Endometrium (tissue), 2 donors: ENCODE measurements around the gene SORCS2.

Source experiments
- FAIRE-seq: peaks from 2 replicates; lab custom pipeline; 2012; peaks lifted over from hg19 to GRCh38; lab: Jason Lieb, UNC
- donor health status: control.
- donor health status: control.

SORCS2 gene

DNA sequence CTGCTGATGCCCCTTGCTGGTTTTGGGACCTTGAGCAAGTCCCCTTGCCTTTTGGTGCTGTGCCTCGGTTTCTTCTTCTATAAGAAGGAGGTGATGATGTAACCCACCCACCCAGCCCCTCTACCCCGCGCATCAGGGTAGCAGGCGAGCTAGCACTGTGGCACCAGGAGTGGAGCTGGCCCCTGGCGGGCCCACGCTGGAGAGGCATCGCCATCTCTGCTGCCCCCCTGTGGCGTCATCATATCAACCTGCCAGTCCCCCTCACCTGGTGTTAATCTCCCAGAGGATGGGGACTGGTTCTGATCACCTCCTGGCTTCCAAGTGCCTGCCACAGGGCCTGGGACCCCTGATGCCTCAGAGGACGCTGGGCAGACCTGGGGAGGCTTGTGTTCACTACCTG, 6.3 kb upstream of the SORCS2 start:
- no peak for FAIRE-seq

DNA sequence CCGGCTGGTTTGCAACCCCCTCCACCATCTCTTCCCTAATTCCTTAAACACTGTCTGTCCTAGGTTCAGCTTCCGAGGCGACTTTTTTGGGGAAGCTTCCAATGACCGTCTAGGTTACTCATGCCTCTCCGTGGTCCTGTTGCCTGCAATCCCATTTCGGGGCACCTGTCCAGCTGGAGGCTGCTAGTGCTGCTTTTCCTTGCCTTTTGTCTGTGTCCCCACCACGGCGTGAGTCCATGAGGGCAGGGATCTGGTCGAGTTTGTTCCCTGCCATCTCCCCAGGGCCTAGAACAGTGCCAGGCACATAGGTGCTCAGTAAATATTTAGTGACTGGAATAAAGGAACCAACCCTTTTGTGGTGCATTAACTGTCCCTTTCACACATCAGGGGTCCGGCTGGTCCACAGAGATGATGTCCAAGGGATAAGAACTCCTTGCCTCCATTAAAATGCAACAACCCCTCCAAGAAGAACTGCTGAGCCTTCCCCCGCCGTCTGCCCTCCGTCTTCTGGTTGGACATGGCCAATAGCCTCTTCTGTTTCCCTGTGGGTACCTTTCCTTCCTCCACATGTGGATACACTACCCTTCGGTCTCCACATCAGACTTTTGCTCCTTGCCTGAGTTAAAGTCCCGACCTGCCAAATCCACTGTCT, 5.7 kb upstream of the SORCS2 start:
- FAIRE-seq: no peak

DNA sequence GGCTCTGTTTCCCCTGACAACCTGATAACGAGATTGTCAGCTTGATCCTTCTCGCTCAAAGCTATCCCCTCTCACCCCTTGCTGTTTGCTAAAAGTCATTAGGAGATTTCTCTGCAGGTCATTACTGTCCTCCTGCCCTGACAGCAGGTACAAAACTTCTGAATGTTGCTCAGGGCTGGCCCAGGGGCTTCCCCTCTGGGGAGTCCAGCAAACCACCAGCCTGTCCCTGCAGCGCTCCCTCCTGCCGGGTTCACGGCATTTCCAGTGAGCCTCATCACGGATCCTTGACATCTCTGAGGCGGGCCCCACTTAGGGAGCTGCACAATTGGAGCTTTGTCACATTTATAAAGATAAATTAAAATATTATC, 5.2 kb upstream of the SORCS2 start:
- no peak for FAIRE-seq

DNA sequence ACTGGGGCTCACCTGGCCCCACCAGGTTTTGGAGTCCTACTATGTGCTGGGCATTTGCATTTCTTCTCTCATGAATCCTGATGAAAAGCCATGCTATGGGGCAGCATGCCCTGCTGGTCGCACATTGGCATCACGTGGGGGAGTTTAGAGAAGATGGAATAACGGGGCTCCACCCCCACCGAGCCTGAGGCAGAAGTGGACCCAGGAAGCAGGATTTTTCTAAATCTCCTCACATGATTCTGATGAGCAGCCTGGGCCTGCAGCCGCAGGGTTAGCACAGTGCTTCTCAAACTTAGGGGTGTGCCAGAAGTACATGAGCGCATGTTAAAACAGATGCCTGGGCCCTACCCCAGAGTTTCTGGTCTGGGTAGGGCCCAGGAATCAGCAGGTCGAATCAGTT, 4.6 kb upstream of the SORCS2 start:
- FAIRE-seq: no peak

DNA sequence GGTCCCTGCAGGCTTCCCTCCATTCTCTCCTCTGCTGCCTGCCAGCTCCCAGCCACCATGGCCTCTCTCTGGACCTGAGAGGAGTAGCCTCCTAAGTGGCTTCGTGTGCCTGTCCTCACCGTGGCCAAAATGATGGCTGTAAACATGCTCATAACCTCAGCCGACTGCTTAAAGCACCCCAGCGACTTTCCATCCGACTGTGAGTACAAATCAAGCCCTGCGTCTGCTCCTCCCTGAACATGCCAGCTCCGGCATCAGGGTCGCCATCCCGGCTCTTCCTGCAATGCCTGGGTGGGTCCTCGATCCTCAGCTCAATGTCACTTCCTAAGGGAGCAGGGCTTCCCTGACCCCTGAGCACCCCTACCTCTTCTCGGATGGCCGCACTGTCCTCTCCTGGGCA, 3.3 kb upstream of the SORCS2 start:
- FAIRE-seq: no peak

DNA sequence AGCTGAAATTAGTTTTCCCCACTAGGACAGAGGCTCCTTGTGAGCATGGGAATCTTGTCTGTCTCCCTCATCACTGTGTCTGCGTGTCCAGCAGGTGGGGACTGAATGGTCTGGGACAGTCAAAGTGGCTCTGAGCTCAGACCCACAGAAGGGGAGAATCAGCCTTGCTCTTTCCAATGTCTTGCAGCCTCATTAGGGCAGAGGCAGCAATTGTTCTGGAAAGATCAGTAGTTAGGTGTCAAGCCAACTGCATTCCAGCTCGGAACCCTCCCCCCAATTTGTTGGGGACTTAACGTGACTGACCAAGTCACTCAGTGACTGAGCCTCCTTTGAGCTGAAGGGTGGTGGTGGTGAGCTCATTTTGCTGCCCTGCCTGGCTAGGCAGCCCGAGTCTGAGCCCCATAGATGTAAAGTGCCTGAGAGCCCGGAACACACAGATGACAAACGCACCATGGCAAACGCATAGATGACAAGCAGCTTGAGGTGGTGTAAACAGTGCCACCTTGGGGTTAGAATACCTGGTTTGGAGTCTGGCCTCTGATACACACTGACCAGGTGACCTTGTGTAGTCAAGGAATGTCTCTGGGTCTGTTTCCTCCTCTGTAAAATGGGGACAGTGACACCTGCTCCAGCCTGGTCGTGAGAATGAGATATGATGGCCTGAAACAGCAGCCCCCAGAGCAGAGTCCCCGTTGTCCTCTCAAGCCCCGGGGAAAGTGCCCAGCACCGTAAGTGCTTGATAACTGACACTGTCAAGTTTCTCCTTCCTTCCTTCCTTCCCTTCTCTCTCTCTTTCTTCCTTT, 2.7 kb upstream of the SORCS2 start:
- no peak for FAIRE-seq

DNA sequence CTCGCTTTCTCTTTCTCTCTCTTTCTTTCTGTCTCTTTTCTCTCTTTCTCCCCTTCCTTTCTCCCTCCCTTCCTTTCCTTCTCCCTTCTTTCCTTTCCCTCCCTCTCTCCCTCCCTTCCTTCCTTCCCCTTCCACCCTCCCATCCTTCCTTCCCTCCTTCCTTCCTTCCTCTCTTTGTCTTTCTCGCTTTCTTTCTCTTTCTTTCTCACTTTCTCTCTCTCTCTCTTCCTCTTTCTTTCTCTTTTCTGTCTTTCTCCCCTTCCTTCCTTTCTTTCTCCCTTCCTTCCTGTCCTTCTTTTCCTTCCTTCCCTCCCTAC, 2.1 kb upstream of the SORCS2 start:
- FAIRE-seq: no peak

DNA sequence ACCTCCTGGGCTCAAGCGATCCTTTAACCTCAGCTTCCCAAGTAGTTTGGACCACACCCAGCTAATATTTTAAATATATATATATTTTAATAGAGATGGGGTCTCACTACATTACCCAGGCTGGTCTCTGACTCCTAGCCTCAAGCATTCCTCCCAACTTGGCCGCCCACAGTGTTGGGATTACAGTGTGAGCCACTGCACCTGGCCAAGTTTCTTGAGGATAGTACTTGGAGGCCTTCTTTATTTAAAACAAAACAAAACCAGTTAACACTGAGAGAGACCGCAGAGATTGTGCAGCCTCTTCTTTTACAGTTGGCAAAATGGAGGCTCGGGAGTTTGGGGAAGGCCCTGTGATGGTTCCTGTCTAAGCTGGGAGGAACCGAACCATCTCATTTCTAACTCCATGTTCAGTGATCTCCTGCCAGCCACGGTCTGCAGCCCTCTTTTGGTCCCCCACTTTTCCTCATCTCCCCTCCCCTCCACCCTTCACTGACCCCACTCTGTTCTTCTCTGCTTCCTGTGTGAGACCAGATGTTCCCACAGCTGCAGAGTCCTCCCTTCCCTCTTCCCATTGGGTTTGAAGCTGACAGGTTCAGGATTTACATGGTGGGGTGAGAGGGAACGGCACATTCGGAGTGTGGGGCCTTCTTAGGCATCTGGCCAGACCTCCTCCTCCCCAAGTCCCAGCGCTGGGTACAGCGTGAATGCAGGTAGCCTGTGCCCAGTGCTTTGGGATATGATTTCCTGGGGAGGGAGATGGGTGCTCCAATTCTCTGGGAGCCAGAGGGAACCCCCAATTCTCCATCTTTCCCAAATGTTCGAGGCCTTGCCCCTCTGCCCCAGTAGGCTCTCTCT, 1.4 kb upstream of the SORCS2 start:
- FAIRE-seq: no peak

DNA sequence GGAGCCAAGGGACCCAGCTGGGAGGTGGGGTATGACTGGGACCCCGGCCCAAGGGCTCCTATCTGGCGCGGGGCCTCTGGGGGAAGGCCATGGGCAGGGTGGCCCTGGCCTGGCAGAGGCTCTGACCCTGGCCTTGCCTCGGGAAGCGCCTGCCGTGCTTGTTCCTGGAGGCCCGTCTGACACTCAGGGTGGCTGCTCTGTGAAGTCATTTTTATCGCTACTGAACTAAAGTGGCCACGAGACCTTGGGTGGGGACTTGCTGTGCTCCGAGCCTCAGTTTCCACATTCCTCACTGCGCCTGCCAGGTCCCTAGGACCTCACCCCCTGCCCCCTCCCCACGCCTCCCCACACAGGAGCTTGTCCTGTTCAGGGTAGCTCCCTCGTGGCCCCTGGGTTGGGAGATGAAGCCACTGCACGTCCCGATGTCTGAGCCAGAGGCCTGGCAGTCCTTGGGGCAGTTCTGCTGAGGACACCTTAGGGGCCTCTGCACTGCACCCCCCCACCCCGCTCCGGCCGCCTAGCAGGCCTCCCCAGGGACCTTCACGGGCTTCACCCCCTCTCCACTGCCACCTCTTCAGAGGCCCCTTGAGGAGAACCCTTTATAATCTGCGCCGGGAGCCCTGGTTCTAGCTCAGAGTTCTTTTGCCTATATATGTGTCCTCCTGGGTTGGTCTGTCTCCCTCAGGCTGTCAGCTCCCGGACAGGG, 639 bp upstream of the SORCS2 start:
- FAIRE-seq: no peak

DNA sequence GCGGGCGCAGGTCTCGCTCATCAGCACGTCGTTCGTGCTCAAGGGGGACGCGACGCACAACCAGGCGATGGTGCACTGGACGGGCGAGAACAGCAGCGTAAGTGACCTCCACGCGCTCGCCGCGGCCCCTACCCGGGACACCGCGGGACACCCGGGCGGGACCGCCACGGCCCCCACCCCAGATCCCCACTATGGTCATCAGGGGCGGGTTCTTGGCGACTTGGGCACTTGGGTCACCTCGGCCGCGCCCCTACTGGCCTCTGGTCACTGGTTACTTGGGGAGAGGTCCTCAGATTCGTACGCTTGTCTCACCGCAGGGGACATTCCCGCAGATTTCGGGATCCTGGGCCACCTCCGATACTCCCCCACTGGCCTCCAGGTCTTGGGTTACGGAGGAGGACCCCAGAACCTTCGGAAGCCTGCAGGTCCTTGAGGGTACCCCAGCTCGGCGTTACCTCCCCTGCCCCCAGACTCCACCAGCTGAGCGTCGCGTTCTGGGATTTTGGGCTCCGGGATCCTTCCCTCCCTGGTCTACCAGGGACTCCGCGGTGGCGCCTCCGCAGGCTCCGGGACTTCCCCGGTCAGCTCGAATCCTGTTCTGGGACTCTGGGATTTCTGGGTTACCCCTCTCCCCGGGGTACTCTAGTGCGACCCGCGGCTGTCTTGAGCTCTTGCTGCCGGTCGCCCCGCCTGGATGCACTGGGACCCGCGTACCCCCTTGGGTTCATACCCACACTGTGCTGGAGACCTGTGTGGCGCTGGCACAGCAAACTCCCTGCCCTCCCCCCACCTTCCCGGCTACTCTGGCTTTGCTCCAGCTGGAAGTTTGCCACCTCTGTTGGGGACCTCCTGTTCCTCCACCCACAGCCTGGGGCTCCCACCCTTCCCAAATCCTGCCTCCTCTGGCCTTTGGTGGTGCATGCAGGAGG, 956 bp downstream of the SORCS2 start:
- FAIRE-seq: no peak

DNA sequence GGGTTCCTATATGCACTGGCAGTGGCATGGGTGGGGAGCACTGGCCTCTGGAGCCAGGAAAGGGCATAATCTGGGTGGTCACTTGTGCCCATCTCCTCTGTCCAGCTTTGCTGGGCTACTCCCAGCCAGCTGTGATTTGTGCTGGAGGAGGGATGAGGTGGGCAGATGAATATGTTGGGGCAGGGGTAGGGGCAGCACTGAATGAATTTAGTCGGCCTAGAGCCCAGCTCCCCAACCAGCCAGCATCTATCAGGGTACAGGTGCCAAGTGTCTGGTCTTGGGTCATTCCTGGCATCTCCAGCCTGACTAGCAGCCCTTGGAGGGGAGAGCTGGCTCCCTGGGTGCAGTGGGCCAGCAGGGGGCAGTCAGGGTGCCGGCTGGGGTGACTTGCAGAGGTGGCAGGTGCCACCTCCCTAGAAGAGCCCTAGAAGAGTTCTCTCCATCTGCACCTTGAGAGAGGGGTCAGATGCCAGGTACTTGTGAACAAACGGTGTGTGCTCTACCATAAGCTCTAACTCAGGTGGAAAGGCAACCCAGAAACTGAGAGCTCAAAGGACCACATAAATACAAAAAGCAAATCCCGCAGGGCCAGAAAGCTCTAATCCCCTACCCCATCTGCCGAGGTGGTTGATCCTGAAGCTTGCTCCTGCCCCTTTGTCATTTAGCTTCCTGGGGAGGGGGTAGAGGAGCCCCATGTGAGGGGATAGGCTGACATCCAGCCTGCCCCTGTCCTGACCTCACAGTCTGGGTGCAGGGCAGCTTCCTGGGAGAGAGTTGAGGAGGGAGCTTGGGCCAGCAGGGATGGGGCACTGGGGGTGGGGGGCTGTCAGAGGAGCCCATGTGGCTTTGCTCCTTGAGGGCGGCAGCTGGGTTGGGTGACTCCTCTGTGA, 2.2 kb downstream of the SORCS2 start:
- no peak for FAIRE-seq

DNA sequence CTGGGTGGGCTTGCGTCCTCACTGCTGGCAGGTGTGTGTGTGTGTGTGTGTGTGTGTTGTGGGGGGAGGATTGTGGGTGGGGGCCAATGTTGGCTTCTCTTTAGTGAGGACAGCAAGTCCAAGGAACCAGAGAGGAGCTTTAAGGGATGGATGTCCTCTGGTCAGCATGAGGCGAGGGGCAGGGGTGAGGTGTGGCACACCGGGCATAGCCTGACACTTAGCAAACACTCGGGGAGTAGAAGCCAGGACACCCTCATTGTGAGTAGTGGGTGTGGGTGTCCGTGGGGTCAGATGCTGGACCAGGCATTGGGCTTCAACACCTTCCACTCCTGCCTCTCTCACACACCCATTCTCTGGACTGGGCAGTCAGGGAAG, 2.8 kb downstream of the SORCS2 start:
- no peak for FAIRE-seq

DNA sequence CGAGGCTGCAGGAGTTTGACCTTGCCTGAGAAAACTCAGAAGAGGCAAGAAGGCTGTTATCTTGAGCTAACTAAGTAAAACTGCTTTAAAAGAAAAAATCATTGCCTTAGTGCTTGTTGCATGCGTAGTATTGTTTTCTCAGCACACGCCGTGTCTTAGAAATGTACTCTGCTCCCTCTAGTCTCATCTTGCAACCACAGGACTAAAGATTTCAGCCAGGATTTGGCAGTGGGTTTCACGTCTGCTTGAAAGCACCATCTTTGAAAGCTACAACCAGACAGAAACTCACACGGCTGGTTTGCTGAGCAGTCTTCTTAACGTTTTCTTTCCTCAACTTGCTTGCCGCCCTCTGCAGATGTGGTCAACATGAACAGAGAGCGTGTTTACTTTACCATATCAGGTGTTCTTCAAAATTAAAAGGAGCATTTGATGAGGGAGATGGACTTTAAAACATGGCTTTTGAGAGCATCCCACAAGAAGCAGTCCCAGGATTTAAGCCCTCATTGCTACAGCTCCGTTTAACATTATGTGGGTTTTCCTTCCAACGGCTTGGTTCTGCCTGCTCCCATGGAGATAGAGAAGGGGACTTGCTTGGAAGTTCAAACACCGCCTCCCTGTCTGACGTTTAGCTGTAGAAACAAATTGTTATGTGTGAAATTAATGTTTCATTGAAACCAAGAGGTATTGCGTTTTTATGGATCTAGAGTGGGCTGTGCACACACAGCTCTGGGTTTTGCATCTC, 3.4 kb downstream of the SORCS2 start:
- FAIRE-seq: no peak

DNA sequence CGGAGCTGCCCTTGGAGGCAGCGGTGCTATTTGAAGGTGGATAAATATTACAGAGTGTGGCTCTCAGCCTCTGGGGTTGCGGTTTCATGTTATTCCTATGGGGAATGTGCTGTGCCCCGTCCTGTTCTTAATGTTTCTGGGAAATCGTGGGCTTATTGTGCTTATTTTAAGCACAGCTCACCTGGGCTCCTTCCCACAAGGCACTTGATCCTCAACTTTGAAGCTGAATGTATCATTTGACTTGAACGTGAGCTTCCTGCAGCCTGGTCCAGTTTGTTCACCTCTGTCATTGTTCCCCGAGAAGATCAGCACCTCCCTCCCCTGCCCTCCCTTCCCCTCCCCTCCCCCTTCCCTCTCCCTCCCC, 3.9 kb downstream of the SORCS2 start:
- no peak for FAIRE-seq

DNA sequence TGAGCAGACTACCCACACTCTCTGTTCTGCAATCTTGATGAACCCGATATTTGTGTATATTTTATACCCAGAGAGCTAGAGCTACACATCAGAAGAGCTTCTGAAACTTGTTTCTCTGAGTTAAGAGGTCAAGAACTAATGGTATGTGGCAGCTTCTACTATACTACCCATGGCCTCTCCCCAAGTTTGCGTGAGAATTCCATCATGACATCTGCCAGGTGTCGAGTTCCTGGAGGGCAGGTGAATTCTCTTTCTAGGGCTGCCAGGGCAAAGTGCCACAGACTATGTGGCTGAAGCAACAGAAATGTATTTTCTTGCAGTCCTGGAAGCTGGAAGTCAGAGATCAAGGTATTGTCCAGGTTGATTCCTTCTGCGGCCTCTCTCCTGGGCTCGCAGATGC, 4.4 kb downstream of the SORCS2 start:
- FAIRE-seq: no peak

DNA sequence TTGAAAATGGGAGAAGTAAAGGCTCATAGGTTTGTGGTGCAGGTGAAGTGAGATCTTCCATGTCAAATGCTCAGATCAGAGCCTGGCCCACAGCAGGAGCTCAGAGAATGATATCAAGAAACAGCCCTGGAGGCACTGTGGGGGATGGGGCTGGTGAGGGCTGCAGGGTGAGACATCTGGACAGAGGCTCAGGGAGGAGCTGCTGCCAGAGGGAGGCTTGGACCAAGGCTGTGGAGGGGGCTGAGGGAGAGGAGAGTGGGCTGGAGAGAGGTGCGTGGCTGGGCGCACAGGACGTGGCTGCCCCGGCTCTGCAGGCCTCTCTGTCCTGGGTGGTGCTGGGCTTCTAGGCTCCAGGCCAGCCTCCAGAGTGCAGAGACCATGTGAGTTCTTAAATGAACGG, 5.6 kb downstream of the SORCS2 start:
- no peak for FAIRE-seq

DNA sequence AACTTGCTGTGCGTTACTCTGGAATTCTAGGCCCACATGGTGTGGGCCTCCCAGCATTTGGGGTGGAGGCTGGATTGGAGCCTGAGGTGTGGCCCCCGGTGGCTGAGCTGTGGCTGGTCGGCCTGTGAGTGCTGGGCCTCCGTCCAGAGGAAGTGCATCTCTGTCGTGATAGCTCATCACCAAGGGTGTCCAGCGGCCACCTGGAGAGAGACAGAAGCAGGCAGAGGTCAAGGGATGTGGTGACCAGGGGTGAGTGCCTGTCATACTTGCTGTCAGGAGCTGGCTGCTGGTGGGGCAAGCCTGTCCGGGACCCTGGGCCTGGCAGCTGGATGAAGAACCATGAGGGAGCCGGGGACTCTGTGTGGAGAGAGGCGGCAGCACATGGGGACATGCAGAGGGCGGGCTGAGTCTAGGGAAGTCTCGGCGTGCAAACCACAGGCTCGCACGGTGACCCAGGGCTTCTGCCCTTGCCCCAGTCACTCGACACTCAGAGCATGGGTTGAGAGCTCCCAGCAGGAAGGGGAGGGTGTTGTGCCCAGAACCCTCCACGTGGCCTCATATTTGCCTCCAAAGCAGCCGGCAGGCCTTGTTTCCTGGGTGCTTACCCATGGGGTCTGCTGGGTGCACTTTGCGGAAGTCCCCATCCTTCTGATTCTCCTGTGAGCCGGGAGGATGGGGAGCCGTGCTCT, 6.2 kb downstream of the SORCS2 start:
- no peak for FAIRE-seq

DNA sequence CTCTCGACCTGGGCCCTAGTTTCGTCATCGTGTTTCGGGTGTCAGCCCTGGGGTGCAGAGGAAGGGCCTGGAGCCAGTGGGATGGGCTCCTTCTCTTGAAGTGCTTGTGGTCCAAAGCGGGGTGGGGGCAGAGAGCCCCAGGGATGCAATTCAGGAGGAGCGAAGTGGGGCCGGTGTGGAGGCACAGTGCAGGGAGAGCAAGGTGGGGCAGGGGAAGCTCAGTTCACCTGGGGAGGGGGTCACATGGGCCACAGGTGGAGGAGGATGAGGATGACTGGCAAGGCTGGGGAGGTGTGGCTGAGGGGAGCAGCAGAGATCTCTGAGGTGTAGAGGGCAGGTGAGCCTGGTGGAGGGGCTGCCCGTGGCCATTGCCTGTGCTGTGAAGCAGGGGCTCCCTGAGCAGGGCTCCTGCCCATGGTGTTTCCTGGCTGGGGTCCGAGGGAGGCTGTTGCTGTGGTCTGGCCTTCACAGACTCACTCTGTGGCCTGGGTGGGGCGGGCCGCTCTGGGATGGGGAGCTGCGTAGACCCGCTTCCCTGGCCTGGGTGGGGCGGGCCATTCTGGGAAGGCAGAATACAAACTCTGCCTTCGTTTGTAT, 6.9 kb downstream of the SORCS2 start:
- FAIRE-seq: no peak
